GM18909 (cell line): ENCODE measurements around the gene TENM4.
A peak's percentile ranks its signal among the peaks of the same experiment; 100 is the strongest.

Experiments used
- ATAC-seq: cut with Tn5 transposase; IDR thresholded peaks from one replicate; pipeline ENCODE4 v1.9.1; 2021; ENCODE audit warnings: mild to moderate bottlenecking; ENCODE audit not compliant: unreplicated experiment, poor library complexity

TENM4 gene

DNA sequence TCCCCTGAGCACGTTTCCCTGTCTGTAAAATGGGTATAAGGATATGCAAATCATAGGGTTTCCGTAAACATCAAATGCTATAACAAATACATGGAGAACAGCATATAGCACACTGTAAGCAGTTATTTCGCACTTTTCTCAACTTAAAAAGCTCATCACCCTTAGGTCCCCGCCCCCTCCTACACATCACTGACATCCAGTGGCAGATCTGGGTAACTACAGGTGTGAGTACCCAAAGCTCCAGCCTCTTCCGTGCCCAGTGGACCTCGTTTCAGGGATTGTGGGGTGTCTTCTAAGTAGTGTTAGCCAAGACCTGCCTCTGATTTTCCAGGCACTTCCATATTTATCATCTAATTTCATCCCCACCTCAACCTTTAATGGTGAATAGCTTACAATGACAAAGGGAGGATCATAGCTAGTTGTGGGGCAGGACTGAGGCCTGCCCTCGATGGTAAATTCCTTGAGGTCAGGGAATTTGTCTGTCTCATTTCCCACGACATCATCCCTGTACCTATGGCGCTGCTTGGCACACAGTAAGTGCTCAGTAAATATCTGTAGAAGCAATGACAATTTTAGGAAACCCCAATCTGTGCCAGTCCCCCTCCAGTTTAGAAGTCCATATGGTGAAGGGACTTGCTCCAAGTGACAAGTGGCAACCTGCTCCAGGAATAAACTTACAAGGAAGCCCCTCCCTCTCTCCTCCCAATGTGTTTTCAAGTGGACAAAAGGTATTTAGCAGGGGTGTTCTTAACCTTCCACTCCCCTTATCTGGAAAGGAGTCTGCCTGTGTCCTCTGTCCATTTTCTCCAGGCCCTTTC, 340.5 kb downstream of the TENM4 start:
- peak; percentile 95 for ATAC-seq

DNA sequence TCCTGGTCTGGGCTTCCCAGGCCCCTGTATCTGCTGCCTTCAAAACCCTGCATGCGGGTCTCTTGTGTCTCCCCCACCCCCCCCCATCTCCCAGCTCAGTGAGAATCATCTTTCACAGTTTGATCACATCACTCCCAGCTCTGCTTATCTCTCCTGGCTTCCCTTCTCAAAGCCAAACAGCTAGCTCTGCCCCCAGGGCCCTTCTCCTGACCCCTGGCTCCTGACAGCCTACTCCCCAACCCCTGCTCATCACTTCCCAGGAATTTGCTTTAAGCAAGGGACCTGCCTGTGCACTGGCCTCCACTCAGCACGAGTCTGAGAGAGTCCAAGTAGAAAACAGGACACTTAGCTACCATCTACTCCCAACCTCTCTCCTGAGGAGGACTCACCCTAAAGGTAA, 342.7 kb downstream of the TENM4 start:
- ATAC-seq: no peak

DNA sequence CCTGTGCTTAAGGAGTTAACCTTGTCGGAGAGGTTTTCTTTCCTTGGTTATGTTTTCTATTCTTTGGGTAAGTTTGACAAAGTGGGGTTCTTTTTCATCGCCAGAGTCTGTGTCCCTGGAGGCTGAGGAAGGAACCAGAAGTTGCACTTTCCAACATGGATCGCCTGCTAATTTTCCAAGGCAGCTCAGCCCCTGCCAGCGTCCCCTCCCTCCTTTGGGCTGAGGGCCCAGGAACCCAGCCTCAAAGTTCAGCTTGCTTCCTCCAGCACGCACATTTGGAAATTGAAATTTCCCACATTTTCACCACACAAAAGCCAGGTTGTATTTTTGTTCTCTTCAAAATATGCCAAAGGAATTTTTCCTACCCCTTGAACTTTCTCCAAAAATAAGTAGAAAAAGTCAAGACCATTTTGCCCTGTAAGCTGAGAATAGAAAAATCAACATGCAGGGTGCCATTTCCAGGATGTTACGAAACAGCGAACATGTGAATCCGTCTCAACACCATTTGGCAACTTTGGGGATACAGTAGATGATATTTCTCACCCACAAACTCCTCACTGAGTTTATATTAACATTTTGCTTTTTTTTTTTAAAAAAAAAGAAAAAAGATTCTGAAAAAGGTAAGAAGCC, 343.5 kb downstream of the TENM4 start:
- ATAC-seq: no peak

DNA sequence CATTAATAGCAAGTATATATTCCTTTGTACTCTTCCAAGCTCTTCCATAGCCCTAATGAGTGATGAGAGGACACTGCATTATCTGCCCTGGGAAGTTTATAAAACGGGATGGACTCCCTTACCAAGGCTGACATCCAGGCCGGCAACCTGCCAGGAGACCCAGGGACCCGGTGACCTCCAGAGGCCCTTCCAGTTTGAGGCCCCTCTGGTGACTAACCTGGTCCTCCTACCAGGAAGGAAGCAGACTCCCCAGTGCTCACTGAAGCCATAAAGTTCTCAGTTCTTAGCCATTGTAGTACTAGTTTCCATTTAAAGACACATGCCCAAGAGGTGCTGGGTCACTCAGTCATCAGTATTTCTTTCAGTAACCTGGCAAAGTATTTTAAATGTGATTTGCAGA, 345.4 kb downstream of the TENM4 start:
- ATAC-seq: no peak

DNA sequence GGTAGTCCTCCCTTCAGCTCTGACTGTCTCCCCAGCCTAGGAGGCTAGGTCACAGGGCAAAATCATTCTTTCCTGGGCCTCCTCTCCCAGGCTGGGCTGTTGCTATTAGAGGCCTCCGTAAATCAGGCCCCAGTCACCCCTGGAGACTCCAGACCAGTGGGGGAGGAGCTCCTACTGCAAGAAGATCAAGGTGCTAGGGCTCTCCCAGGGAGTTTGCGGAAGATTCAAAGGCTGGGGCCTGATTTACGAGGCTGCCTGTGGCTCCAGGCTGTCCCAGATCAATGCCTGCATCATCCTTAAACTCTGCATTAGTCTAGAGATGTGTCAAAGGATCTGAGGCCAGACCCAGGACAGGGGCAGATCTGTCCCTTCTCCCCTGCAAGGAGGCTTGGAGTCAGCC, 346.2 kb downstream of the TENM4 start:
- no peak for ATAC-seq

DNA sequence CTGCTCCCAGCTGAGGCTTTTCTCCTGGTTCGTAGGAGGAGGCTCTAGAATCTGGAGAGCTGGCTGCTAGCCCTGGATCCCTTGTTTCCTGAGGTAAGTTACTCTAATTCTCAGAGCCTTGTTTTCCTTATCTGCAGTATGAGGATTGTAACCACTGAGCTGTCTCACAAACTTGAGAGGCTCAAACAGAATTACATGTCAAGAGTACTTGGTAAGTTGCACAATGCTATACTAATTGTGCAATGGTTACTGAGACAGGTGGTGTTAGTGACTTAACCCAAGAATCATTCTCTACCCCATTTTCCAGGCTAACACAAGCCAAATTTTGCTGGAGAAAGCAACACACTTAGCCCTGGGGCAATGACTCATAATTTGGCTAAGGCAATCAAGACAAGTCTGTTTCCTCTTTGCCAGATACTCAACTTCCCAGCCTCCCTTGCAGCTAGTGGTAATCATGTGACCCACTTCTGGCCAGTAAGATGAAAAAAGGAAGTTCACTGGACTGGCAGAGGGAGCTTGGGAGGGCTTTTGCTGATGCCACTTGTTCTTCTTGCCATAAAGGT, 348.0 kb downstream of the TENM4 start:
- ATAC-seq: no peak

DNA sequence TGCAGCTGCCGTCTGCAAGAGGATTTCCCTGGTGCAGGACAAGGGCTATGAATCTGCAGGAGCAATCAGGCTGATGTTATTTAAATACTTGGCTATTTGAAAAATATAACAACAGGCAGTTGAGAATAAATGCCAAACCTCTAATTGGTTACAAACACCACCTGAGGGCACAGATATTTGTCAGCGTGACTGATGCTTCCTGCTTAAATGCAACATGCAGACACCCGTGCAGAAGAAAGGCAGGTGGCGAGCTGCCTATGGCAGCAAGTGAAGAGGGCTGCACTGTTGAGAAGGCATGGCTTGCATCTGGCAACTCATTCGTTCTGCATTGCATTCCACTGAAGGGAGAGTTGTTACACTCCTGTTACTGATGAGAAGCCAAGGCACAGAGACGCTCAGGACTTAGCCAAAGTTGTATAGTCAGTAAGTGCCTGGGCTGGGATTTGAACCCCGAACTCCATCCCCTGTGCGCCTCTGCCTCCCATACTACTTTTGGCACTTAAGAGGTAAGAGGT, 350.6 kb downstream of the TENM4 start:
- ATAC-seq: no peak

GRCh38 chr11:79089601-79090000, 351.2 kb downstream of the TENM4 start:
- ATAC-seq: no peak

DNA sequence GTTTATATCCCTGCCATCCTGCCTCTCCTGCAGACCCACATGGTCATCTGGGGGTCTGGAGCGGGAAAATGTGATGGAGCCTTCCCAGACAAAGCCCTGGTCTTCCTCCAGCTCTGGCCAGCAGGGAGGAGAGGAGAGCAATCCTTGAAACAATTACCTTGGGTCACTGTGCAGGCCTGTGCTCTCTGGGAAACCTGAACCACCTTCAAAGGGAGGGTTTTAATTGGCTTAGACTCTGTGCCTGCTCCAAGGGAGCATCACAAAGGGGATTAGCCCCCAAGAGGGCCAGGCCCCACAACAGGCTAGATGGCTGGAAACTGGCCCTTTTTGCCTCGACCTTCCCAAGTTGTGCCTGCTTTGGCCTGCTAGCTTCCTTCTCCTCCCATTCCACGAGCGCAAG, 351.9 kb downstream of the TENM4 start:
- ATAC-seq: no peak

DNA sequence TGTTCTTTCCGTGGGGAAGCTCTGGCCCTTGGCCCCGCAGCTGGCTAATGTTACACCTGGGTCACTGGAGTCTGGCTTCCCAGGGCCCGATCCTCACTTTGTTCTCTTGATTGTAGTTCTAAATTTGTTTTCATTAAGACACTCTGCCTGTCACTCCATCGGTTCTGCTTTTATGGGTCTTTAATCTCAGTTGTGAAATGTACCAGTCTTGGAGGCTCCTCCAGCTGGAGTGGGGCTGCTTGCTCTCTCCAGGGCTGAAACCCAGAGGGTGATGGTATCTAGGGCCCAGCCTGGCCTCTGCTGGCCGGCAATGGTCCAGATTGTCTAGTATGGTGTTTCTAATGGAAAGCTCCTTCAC, 352.9 kb downstream of the TENM4 start:
- ATAC-seq: no peak

DNA sequence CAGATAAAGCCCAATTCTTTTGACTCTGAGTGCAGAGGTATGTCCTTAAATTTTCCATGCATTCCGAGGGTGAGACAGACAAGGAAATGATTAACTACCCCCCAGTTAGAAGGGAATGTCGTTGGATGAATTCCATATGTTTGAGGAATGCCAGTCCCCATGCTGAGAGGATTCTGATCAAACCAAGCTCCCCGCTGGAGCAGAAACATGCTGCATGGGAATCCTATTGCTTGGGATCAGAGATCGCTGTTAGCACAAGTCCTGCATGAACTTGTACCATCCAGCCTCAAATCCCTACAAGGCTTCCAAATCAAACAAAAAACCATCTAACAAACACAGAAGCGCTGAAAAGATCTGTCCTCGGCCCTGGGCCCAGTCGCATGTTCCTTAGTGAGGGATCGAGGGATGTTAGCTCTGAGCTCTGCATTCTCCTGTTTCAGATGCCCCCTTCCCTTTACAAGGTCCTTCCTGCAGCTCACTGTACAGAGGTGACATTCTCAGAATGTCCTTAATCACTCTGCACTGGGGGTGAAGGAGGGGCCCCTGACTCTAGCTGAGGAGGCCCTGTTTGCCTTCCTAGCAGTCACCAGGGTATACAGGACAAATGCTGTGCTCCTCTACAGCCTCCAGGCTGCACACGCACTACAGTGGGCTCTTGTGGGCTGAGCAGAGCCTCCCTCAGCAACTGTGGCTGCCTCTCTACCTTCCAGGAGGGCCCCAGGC, 353.4 kb downstream of the TENM4 start:
- no peak for ATAC-seq

DNA sequence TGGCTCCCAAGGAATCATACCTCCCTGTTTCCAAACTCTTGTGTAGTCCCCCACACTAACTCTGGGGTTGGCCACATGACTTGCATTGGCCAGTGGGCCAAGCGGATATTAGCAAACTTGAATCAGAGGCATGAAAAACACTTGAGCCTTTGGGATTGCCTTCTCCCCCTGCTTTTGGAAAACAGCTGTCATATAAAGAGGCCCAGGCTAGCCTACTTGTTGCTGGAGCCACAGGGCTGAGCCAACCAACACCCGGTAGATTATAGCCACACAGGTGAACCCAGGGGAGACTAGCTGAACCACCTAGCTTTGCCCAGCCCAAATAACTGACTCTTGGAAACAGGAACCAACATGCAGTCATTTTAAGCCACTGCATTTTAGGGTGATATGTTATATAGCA, 354.8 kb downstream of the TENM4 start:
- no peak for ATAC-seq

DNA sequence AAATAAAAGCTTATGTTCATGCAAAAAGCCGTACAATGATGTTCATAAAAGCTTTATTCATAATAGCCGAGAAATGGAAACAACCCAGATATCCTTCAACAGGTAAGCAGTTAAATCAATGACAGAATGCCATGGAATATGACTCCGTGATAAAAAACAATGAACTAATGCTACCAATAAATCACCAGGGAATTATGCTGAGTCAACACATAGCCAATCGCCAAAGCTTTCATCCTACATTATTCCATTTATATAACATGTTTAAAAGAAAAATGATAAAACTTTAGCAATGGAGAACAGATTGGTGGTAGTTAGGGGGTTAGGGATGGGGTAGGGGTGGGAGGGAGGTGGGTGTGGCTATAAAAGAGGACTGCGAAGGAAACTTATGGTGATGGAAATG, 356.4 kb downstream of the TENM4 start:
- ATAC-seq: no peak

DNA sequence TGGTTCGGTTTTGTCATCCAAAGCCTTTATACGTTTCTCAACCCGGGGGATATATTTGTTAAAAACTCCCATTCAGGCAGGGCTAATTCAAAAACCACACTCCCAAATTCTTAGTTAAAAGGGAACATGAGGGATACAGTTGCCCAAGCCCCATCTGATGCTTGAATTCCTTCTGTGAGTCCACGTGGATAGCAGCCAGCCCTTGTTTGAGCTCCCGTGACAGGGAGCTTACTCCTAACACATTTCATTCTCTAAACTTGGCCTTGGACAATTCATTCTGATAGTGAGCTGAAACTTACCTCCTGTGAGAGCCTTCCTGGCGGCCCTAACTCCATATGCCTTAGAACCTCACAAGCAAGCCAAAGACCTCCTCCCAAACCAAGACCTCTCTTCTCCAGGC, 357.5 kb downstream of the TENM4 start:
- no peak for ATAC-seq

GRCh38 chr11:79082907-79083306, 357.9 kb downstream of the TENM4 start:
- no peak for ATAC-seq

DNA sequence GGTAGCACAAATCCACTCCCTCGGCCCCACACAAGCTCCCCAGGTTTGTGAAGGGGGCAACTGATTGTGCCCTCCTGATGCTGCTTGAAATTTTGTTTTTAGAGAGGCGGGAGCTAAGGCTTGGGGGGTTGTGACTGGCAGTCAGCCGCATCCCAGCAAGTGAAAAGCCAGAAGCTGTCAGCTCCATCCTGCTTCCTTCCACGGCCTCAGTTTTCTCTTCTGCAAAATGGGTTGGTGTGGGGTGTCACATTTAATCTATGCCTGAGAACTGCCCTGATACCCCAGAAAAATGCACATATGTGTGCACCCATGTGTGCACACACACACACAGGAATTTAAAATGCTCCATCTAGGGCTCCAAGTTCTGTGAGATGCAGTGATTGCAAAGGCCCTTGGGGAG, 358.6 kb downstream of the TENM4 start:
- no peak for ATAC-seq

- ATAC-seq: no peak
These were observed 359.3 kb downstream of the TENM4 start for GRCh38 chr11:79081471-79082031.

DNA sequence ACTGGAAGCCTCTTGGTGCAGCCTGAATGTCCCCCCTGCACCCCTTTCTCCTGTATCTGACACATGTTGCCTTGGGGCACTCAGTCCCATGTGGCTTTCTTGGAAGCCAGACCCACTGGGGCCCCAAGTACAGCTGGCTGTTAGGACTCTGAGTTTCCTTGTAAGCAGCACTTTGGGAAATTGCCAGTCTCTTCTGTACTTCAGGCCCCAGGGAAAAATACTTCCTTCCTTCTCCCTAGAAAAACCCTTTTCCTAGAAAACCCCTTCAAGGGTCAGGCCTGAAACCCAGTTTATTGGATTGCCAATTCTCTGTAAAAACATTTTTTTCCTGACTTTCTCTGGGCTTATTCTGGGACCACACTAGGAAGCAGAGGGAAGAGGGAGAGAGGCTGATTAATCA, 360.3 kb downstream of the TENM4 start:
- no peak for ATAC-seq

- no peak for ATAC-seq
These were observed 361.8 kb downstream of the TENM4 start for GRCh38 chr11:79078999-79079398.

DNA sequence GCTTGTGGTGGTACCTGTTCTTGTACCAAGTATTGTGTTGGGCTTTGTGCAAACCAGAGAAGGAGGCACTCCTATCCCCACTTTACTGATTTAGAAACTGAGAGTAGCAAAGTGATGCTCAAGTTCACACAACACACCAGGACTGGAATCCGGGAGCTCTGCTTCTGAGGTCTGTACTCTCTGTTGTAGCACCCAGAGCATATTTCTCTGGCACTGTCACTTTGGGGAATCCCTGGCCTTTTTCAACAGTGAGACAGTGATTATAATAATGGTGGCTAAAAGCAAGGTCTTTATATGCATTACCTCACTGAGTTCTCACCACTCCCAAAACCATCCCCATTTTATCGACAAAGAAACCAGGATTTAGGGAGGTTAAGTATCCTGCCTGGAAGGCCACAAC, 362.4 kb downstream of the TENM4 start:
- no peak for ATAC-seq
